GM19438 (cell line): Measurements from ENCODE around the gene PKNOX2.

Experiments used
- ATAC-seq: cut with Tn5 transposase; IDR thresholded peaks from one replicate; pipeline ENCODE4 v1.9.1; 2021; ENCODE audit warnings: low read depth; ENCODE audit not compliant: unreplicated experiment

The PKNOX2 gene

GRCh38 chr11:125452125-125452470, 287.5 kb downstream of the PKNOX2 start:
- no peak for ATAC-seq

- ATAC-seq: no peak
These were observed 289.5 kb downstream of the PKNOX2 start for GRCh38 chr11:125454047-125454446.

GRCh38 chr11:125455851-125456250, 291.3 kb downstream of the PKNOX2 start:
- no peak for ATAC-seq

- ATAC-seq: no peak
These were observed 293.3 kb downstream of the PKNOX2 start for GRCh38 chr11:125457814-125458343.

GRCh38 chr11:125460275-125460674, 295.7 kb downstream of the PKNOX2 start:
- ATAC-seq: no peak

- no peak for ATAC-seq
These were observed 299.2 kb downstream of the PKNOX2 start for GRCh38 chr11:125463590-125464269.

- ATAC-seq: no peak
These were observed 299.7 kb downstream of the PKNOX2 start for GRCh38 chr11:125464270-125464662.

GRCh38 chr11:125464666-125465065, 300.1 kb downstream of the PKNOX2 start:
- no peak for ATAC-seq

GRCh38 chr11:125465255-125465654, 300.7 kb downstream of the PKNOX2 start:
- ATAC-seq: no peak

- ATAC-seq: no peak
These were observed 301.1 kb downstream of the PKNOX2 start for GRCh38 chr11:125465701-125466100.

- ATAC-seq: no peak
These were observed 303.5 kb downstream of the PKNOX2 start for GRCh38 chr11:125468025-125468424.

- ATAC-seq: no peak
These were observed 304.3 kb downstream of the PKNOX2 start for GRCh38 chr11:125468852-125469251.

- ATAC-seq: no peak
These were observed 305.8 kb downstream of the PKNOX2 start for GRCh38 chr11:125470355-125470754.

GRCh38 chr11:125476721-125477120, 312.2 kb downstream of the PKNOX2 start:
- ATAC-seq: no peak

GRCh38 chr11:125479137-125479536, 314.6 kb downstream of the PKNOX2 start:
- ATAC-seq: no peak

- ATAC-seq: no peak
These were observed 317.0 kb downstream of the PKNOX2 start for GRCh38 chr11:125481531-125481930.
